SK-N-SH (cell line): Measurements from ENCODE around the gene CAPG.

ENCODE experiments used
- CTCF ChIP-seq: fragments of 200-600 bp; sonication (generic); IDR thresholded peaks from 2 replicates; pipeline ENCODE4 v1.6.1; 2017; ENCODE audit warnings: antibody characterized with exemption, mild to moderate bottlenecking, moderate library complexity
- EZH2phosphoT487 ChIP-seq: fragments of 200-600 bp; sonication (generic); IDR thresholded peaks from 2 replicates; pipeline ENCODE4 v1.6.1; 2017; ENCODE audit warnings: low read depth, mixed run types, mild to moderate bottlenecking, antibody characterized with exemption, moderate library complexity, borderline replicate concordance
- FOXM1 ChIP-seq: IDR thresholded peaks from 2 replicates; pipeline ENCODE4 v1.4.0; 2012; ENCODE audit warnings: low read depth, mild to moderate bottlenecking
- TCF12 ChIP-seq: IDR thresholded peaks from 2 replicates; pipeline ENCODE4 v1.4.0; 2012
- YY1 ChIP-seq: IDR thresholded peaks from 2 replicates; pipeline ENCODE4 v1.4.0; 2012; ENCODE audit warnings: low read depth, mild to moderate bottlenecking

- TF ChIP-seq YY1 (no peak), CTCF (no peak), EZH2phosphoT487 (no peak), TCF12 (no peak), FOXM1 (no peak)
These were observed 1.2 kb upstream of the CAPG start for GRCh38 chr2:85411405-85411748.
